OCI-LY1 (cell line): Measurements from ENCODE around the gene WWOX.

Source experiments
- H2AFZ ChIP-seq: fragments of 200-600 bp; sonication (generic), shearing (Covaris generic); 2 replicates; pipeline ENCODE4 v1.6.0; 2014; ENCODE audit warnings: antibody characterized with exemption, mild to moderate bottlenecking, low read length
- H3F3A ChIP-seq: fragments of 200-600 bp; sonication (generic), shearing (Covaris generic); 2 replicates; pipeline ENCODE4 v1.6.0; 2014; ENCODE audit warnings: mild to moderate bottlenecking, antibody characterized with exemption, low read length, moderate library complexity; ENCODE audit not compliant: insufficient read depth
- H3K27ac ChIP-seq: fragments of 200-600 bp; sonication (generic); 2 replicates; pipeline ENCODE4 v1.5.1; 2014; ENCODE audit warnings: low read length, mixed run types, mild to moderate bottlenecking, low read depth; ENCODE audit not compliant: poor library complexity, severe bottlenecking
- H3K27me3 ChIP-seq: fragments of 200-600 bp; sonication (generic); 2 replicates; pipeline ENCODE4 v1.6.0; 2014; ENCODE audit warnings: antibody characterized with exemption, mild to moderate bottlenecking, low read length, moderate library complexity; ENCODE audit not compliant: insufficient read depth
- H3K36me3 ChIP-seq: fragments of 200-600 bp; sonication (generic); 2 replicates; pipeline ENCODE4 v1.6.1; 2014; ENCODE audit warnings: mild to moderate bottlenecking, antibody characterized with exemption, low read length, moderate library complexity, mixed read lengths; ENCODE audit not compliant: insufficient read depth
- H3K4me1 ChIP-seq: fragments of 200-600 bp; sonication (generic); 2 replicates; pipeline ENCODE4 v1.5.1; 2014; ENCODE audit warnings: mild to moderate bottlenecking, low read length, moderate library complexity; ENCODE audit not compliant: insufficient read depth, severe bottlenecking
- H3K4me2 ChIP-seq: fragments of 200-600 bp; sonication (generic), shearing (Covaris generic); 2 replicates; pipeline ENCODE4 v1.6.1; 2014; ENCODE audit warnings: low read length
- H3K4me3 ChIP-seq: fragments of 200-600 bp; sonication (generic); 2 replicates; pipeline ENCODE4 v1.5.1; 2014; ENCODE audit warnings: low read length, low read depth, mild to moderate bottlenecking, mixed read lengths; ENCODE audit not compliant: poor library complexity, severe bottlenecking
- H3K79me2 ChIP-seq: fragments of 200-600 bp; shearing (Covaris generic); 2 replicates; pipeline ENCODE4 v1.6.1; 2016; ENCODE audit warnings: mixed run types, low read length, mixed read lengths; ENCODE audit not compliant: insufficient read depth
- H3K9ac ChIP-seq: fragments of 200-600 bp; sonication (generic), shearing (Covaris generic); 2 replicates; pipeline ENCODE4 v1.6.1; 2014; ENCODE audit warnings: mild to moderate bottlenecking, low read length, mixed read lengths
- H3K9me2 ChIP-seq: fragments of 200-600 bp; sonication (generic), shearing (Covaris generic); 2 replicates; pipeline ENCODE4 v1.6.1; 2014; ENCODE audit warnings: low read depth, mild to moderate bottlenecking, low read length, mixed read lengths
- H3K9me3 ChIP-seq: fragments of 200-600 bp; shearing (Covaris generic); 2 replicates; pipeline ENCODE4 v1.6.1; 2014; ENCODE audit warnings: low read length, mixed read lengths
- H4K20me1 ChIP-seq: fragments of 200-600 bp; sonication (generic), shearing (Covaris generic); 2 replicates; pipeline ENCODE4 v1.6.0; 2016; ENCODE audit warnings: mild to moderate bottlenecking, low read length; ENCODE audit not compliant: insufficient read depth
- EZH2 ChIP-seq: fragments of 200-600 bp; sonication (generic), shearing (Covaris generic); IDR thresholded peaks from 2 replicates; pipeline ENCODE4 v1.8.0; 2017; ENCODE audit warnings: borderline replicate concordance, mixed run types, mild to moderate bottlenecking, antibody characterized with exemption, low read length, moderate library complexity, mixed read lengths
- TF ChIP-seq, protein P1 (sequence below): fragments of 200-600 bp; sonication (generic), shearing (Covaris generic); IDR thresholded peaks from 2 replicates; pipeline ENCODE4 v1.5.1; 2017; ENCODE audit warnings: mild to moderate bottlenecking, antibody characterized with exemption, low read length, moderate library complexity, mixed read lengths

The WWOX gene

DNA sequence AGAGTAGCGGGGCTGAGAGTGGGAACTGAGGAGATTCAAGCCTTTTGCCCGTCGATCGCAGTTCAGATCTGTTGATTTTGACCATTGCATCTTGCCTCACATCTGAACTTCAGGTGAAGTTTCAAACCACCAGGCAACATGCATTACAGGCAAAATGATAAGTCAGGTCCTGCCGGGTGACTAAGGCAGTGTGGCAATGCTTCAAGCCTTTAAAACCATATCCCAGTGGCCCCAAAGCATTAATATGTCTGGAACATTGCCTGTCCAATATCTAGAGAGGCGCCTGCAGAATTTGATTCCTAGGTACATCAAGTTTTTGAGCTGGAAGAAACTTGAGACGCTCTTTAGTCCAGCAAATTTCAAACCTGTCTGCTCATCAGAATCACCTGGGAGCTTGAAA is 998.3 kb downstream of the WWOX start:
- no peaks in the 10 kb centered on the region for H3K9me3 ChIP-seq
- H3K36me3 ChIP-seq: no peaks in the 10 kb centered on the region
- no peak overlapping the region for H3K4me3 ChIP-seq
- H3K27me3 ChIP-seq: no peaks in the 10 kb centered on the region
- no peaks in the 10 kb centered on the region for H4K20me1 ChIP-seq
- no peaks in the 10 kb centered on the region for H3F3A ChIP-seq
- H3K4me2 ChIP-seq: no peak overlapping the region
- no peaks in the 10 kb centered on the region for H3K79me2 ChIP-seq
- H3K27ac ChIP-seq: no peak overlapping the region
- TF ChIP-seq EZH2: no peak
- TF ChIP-seq, protein P1, sequence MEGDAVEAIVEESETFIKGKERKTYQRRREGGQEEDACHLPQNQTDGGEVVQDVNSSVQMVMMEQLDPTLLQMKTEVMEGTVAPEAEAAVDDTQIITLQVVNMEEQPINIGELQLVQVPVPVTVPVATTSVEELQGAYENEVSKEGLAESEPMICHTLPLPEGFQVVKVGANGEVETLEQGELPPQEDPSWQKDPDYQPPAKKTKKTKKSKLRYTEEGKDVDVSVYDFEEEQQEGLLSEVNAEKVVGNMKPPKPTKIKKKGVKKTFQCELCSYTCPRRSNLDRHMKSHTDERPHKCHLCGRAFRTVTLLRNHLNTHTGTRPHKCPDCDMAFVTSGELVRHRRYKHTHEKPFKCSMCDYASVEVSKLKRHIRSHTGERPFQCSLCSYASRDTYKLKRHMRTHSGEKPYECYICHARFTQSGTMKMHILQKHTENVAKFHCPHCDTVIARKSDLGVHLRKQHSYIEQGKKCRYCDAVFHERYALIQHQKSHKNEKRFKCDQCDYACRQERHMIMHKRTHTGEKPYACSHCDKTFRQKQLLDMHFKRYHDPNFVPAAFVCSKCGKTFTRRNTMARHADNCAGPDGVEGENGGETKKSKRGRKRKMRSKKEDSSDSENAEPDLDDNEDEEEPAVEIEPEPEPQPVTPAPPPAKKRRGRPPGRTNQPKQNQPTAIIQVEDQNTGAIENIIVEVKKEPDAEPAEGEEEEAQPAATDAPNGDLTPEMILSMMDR: no peak
- no peaks in the 10 kb centered on the region for H3K9me2 ChIP-seq
- H3K4me1 ChIP-seq: no peaks in the 10 kb centered on the region
- H2AFZ ChIP-seq: no peak overlapping the region
- no peak overlapping the region for H3K9ac ChIP-seq

GRCh38 chr16:79098907-79099306 is 999.5 kb downstream of the WWOX start:
- no peaks in the 10 kb centered on the region for H3K36me3 ChIP-seq
- H3K4me3 ChIP-seq: no peak overlapping the region
- H3K9me3 ChIP-seq: no peaks in the 10 kb centered on the region
- H2AFZ ChIP-seq: no peak overlapping the region
- no peak overlapping the region for H3K9ac ChIP-seq
- no peaks in the 10 kb centered on the region for H3K27me3 ChIP-seq
- no peaks in the 10 kb centered on the region for H3K4me1 ChIP-seq
- no peaks in the 10 kb centered on the region for H3K79me2 ChIP-seq
- H3K9me2 ChIP-seq: no peaks in the 10 kb centered on the region
- no peaks in the 10 kb centered on the region for H3F3A ChIP-seq
- H3K4me2 ChIP-seq: no peak overlapping the region
- TF ChIP-seq, protein P1: no peak
- no peak for TF ChIP-seq EZH2
- H4K20me1 ChIP-seq: no peaks in the 10 kb centered on the region
- H3K27ac ChIP-seq: no peak overlapping the region

- no peaks in the 10 kb centered on the region for H3K9me3 ChIP-seq
- no peaks in the 10 kb centered on the region for H3K9me2 ChIP-seq
- H3K79me2 ChIP-seq: no peaks in the 10 kb centered on the region
- H3K27me3 ChIP-seq: no peaks in the 10 kb centered on the region
- no peaks in the 10 kb centered on the region for H4K20me1 ChIP-seq
- H3K4me1 ChIP-seq: no peaks in the 10 kb centered on the region
- H3K4me2 ChIP-seq: no peak overlapping the region
- no peak overlapping the region for H3K27ac ChIP-seq
- no peak for TF ChIP-seq EZH2
- TF ChIP-seq, protein P1: no peak
- H3K4me3 ChIP-seq: no peak overlapping the region
- H3F3A ChIP-seq: no peaks in the 10 kb centered on the region
- H3K9ac ChIP-seq: no peak overlapping the region
- no peaks in the 10 kb centered on the region for H3K36me3 ChIP-seq
- H2AFZ ChIP-seq: no peak overlapping the region
Measured at GRCh38 chr16:79099716-79100115, 1000.3 kb downstream of the WWOX start.
